K562 (cell line): ENCODE results near the gene ENDOG. TPM values are rescaled to one million over a fixed set of nuclear protein-coding genes. Genes with fewer than 3 reads are reported as not detected.

Source experiments
- CREBBP ChIP-seq: IDR thresholded peaks from one replicate; pipeline ENCODE4 v1.6.1; 2012; ENCODE audit warnings: low read depth, mild to moderate bottlenecking, control low read depth, inconsistent platforms, low read length
- CTBP1 ChIP-seq: fragments of 450-650 bp; IDR thresholded peaks from 2 replicates; pipeline ENCODE4 v1.6.1; 2016; ENCODE audit warnings: borderline replicate concordance
- DPF2 ChIP-seq: fragments of 450-650 bp; IDR thresholded peaks from 2 replicates; pipeline ENCODE4 v1.6.1; 2016
- ELF1 ChIP-seq: fragments of 200-800 bp; sonication (Bioruptor generic); IDR thresholded peaks from 2 replicates; pipeline ENCODE4 v1.6.1; 2016; ENCODE audit warnings: missing genetic modification characterization, missing compliant biosample characterization
- EP300 ChIP-seq: IDR thresholded peaks from 2 replicates; pipeline ENCODE4 v1.6.1; 2012; ENCODE audit warnings: low read length, improper control_type of control experiment
- ETV6 ChIP-seq, 3 experiments: fragments of 150-350 bp in 1 of 3; sonication (generic) in 1 of 3; formaldehyde crosslinking in 1 of 3; IDR thresholded peaks; 2 replicates each; pipeline versions ENCODE4 v1.6.1 to v1.8.0; 2014 to 2022; ENCODE audit warnings: borderline replicate concordance in 2 of 3, low read depth in 2 of 3, antibody characterized with exemption in 1 of 3, low read length in 1 of 3, mild to moderate bottlenecking in 1 of 3, missing genetic modification reagents in 1 of 3
- KDM1A ChIP-seq, 2 experiments: fragments of 450-650 bp; IDR thresholded peaks; 2 replicates each; pipeline ENCODE4 v1.6.1; 2016; ENCODE audit warnings: mild to moderate bottlenecking in 2 of 2
- MED1 ChIP-seq: sonication (generic); formaldehyde crosslinking; IDR thresholded peaks from 2 replicates; pipeline ENCODE4 v1.8.1; 2023; ENCODE audit warnings: missing genetic modification reagents, borderline replicate concordance
- NCOR1 ChIP-seq: fragments of 450-650 bp; IDR thresholded peaks from 2 replicates; pipeline ENCODE4 v1.6.1; 2016; ENCODE audit warnings: mild to moderate bottlenecking, moderate library complexity
- NFRKB ChIP-seq: fragments of 450-650 bp; IDR thresholded peaks from 2 replicates; pipeline ENCODE4 v1.6.1; 2016; ENCODE audit warnings: low read depth
- PML ChIP-seq: IDR thresholded peaks from 2 replicates; pipeline ENCODE4 v1.6.1; 2012; ENCODE audit warnings: low read length, inconsistent platforms
- POLR2H ChIP-seq: IDR thresholded peaks from 2 replicates; pipeline ENCODE4 v1.6.1; 2016; ENCODE audit warnings: missing genetic modification characterization, low read depth, mild to moderate bottlenecking, control low read depth, missing compliant biosample characterization, moderate library complexity
- RBM14 ChIP-seq: fragments of 200-400 bp; formaldehyde crosslinking; IDR thresholded peaks from 2 replicates; pipeline ENCODE4 v1.6.1; 2018; ENCODE audit warnings: low read depth, mild to moderate bottlenecking, low read length, moderate library complexity, borderline replicate concordance; ENCODE audit not compliant: insufficient read depth
- RFX5 ChIP-seq: IDR thresholded peaks from 2 replicates; pipeline ENCODE4 v1.6.1; 2011; ENCODE audit warnings: low read depth, mild to moderate bottlenecking, improper control_type of control experiment, low read length
- SMC3 ChIP-seq: conservative IDR thresholded peaks from 2 replicates; pipeline ENCODE4 v1.6.1; 2011; ENCODE audit warnings: low read depth, low read length, improper control_type of control experiment; ENCODE audit not compliant: insufficient read depth
- SRF ChIP-seq, 2 experiments: fragments of 250-450, 450-650 bp in 1 of 2; sonication (Bioruptor Pico) in 1 of 2; sonication (generic) in 1 of 2; formaldehyde crosslinking; IDR thresholded peaks; 2 replicates each; pipeline versions ENCODE4 v1.5.0 to v1.5.1; 2020 to 2022; ENCODE audit warnings: mild to moderate bottlenecking in 1 of 2, missing genetic modification reagents in 1 of 2
- TAF7 ChIP-seq: fragments of 450-650 bp; IDR thresholded peaks from 2 replicates; pipeline ENCODE4 v1.6.1; 2016; ENCODE audit warnings: missing genetic modification characterization, missing compliant biosample characterization
- TFAP4 ChIP-seq: sonication (generic); formaldehyde crosslinking; IDR thresholded peaks from 2 replicates; pipeline ENCODE4 v1.8.0; 2022; ENCODE audit warnings: missing genetic modification reagents, mild to moderate bottlenecking, moderate library complexity, borderline replicate concordance
- USF1 ChIP-seq: sonication (generic); formaldehyde crosslinking; IDR thresholded peaks from 2 replicates; pipeline ENCODE4 v1.9.0; 2022; ENCODE audit warnings: mild to moderate bottlenecking, missing genetic modification reagents
- ZKSCAN1 ChIP-seq: fragments of 150-350 bp; IDR thresholded peaks from 2 replicates; pipeline ENCODE4 v1.6.1; 2016; ENCODE audit warnings: low read depth, low read length
- ZNF253 ChIP-seq: fragments of 250-450 bp; sonication (Bioruptor Pico); conservative IDR thresholded peaks from 2 replicates; pipeline ENCODE4 v1.6.1; 2021; ENCODE audit warnings: mild to moderate bottlenecking
- ZNF277 ChIP-seq: fragments of 250-450 bp; sonication (Bioruptor Pico); IDR thresholded peaks from 2 replicates; pipeline ENCODE4 v1.8.0; 2022; ENCODE audit warnings: inconsistent platforms, mild to moderate bottlenecking, moderate library complexity, borderline replicate concordance
- ZNF512 ChIP-seq: IDR thresholded peaks from 2 replicates; pipeline ENCODE4 v1.6.1; 2016; ENCODE audit warnings: missing genetic modification characterization, missing compliant biosample characterization
- ZNF561 ChIP-seq: fragments of 450-650 bp; formaldehyde crosslinking; conservative IDR thresholded peaks from 2 replicates; pipeline ENCODE4 v1.4.0; 2020; ENCODE audit warnings: mild to moderate bottlenecking, moderate library complexity
- polyA plus RNA-seq, 8 experiments: library from polyadenylated mRNA; depleted of rRNA in 4 of 8; stranded (reverse) in 5 of 8; unstranded in 3 of 8; fragments of >200 nt; fragmentation: Nextera tagmentation in 2 of 8; fragmentation: Illumina TruSeq in 1 of 8; extraction: Ambion mirVana in 2 of 8; extraction: Trizol in 1 of 8; gene quantifications; 2 replicates each; pipeline versions ENCODE4 v1.2.1 to v1.2.3, GENCODE V29; 2011 to 2014; ENCODE audit warnings: inconsistent platforms in 1 of 8, missing spikeins in 1 of 8
- total RNA-seq, 7 experiments: library from RNA; depleted of rRNA in 6 of 7; stranded (reverse); fragments of >200 nt in 6 of 7; fragmentation: Illumina TruSeq in 2 of 7; extraction: Trizol in 2 of 7; gene quantifications; 2 replicates each; pipeline versions ENCODE4 v1.2.1 to v1.2.3, GENCODE V29; 2011 to 2021; ENCODE audit warnings: low replicate concordance in 1 of 7

The ENDOG gene
- total and polyA plus RNA-seq, 9 of the 15 experiments (the other 6 are each of a cell fraction or from before 2014, with no cell fraction given): 1.2 to 91.0 (median 25.5) TPM

- TF ChIP-seq USF1 (CRISPR knock-in tag) (no peak), RFX5 (no peak), PML (no peak; the same call in 1 of the 2 replicates), ELF1 (tag) (no peak), CTBP1 (peak; percentile 88), TFAP4 (CRISPR knock-in tag) (peak; percentile 76), NFRKB (no peak), DPF2 (no peak), RBM14 (no peak), POLR2H (peak; percentile 87), SMC3 (peak; percentile 65; the same call in 1 of the 2 replicates), TAF7 (tag) (peak; percentile 42; the same call in 1 of the 2 replicates), CREBBP (no peak), NCOR1 (no peak), KDM1A (IDR thresholded peaks at IDR 0.05) (no peak), ZNF277 (CRISPR knock-in tag) (no peak), ZNF253 (CRISPR knock-in tag) (no peak), ZNF512 (0 out of 2 replicates have a peak, but pooled peaks have one; percentile 35), ETV6 (IDR thresholded peaks at IDR 0.05; ENCODE audit: borderline replicate concordance in 1 of 2, low read depth in 2 of 2, low read length in 1 of 2) (no peak), ETV6 (CRISPR knock-in tag; IDR thresholded peaks at IDR 0.05; ENCODE audit: borderline replicate concordance) (no peak), MED1 (CRISPR knock-in tag) (no peak), SRF (CRISPR knock-in tag; IDR thresholded peaks at IDR 0.05) (peak in 1 of 2 experiments; percentile 47; a peak in 1 of 4 replicates), ZNF561 (CRISPR knock-in tag) (no peak), ZKSCAN1 (0 out of 2 replicates have a peak, but pooled peaks have one; percentile 44), EP300 (no peak)
These were observed at the start of gene ENDOG (continued) for GRCh38 chr9:128818099-128818838.
